Kidney (tissue), 14 donors: Measurements from ENCODE around the gene MAP3K15. TPM values are rescaled to one million over a fixed set of nuclear protein-coding genes. Genes with fewer than 3 reads are reported as not detected.
"Not testable (repeated sequence)": the region's sequence is repeated elsewhere in the genome, so short reads cannot be mapped to it uniquely, and the experiment has no call there.

Source experiments
- DNase-seq, 5 donors: peaks; one replicate each; pipeline ENCODE4 v3.0.0-alpha.2; 2013 to 2020
- FAIRE-seq: peaks from 2 replicates; lab custom pipeline; 2012; peaks lifted over from hg19 to GRCh38; lab: Jason Lieb, UNC
- H3K27ac ChIP-seq, 2 donors: one replicate each; pipeline ENCODE4 v1.7.0; 2013; ENCODE audit warnings: low read depth in 2 of 2, low read length in 2 of 2, inconsistent platforms in 1 of 2
- H3K27me3 ChIP-seq: one replicate; pipeline ENCODE4 v1.7.1; 2013; ENCODE audit warnings: low read length, inconsistent platforms; ENCODE audit not compliant: control insufficient read depth, insufficient read depth
- H3K36me3 ChIP-seq, 3 donors: one replicate each; pipeline versions ENCODE4 v1.7.0 to v1.7.1; 2013; ENCODE audit warnings: low read length in 3 of 3, control low read depth in 1 of 3, inconsistent platforms in 1 of 3; ENCODE audit not compliant: insufficient read depth in 3 of 3, control insufficient read depth in 2 of 3
- H3K4me1 ChIP-seq, 3 donors: one replicate each; pipeline versions ENCODE4 v1.7.0 to v1.7.1; 2013; ENCODE audit warnings: low read length in 3 of 3, inconsistent platforms in 1 of 3, low read depth in 1 of 3; ENCODE audit not compliant: control insufficient read depth in 2 of 3, insufficient read depth in 2 of 3
- H3K4me3 ChIP-seq, 3 donors: one replicate each; pipeline versions ENCODE4 v1.7.0 to v1.8.1; 2013; ENCODE audit warnings: low read length in 3 of 3, control low read depth in 1 of 3, inconsistent platforms in 1 of 3
- H3K9ac ChIP-seq, 3 donors: one replicate each; pipeline versions ENCODE4 v1.7.0 to v1.7.1; 2013; ENCODE audit warnings: low read length in 3 of 3, control low read depth in 1 of 3, inconsistent platforms in 1 of 3
- H3K9me3 ChIP-seq, 3 donors: one replicate each; pipeline versions ENCODE4 v1.7.0 to v1.7.1; 2013; ENCODE audit warnings: low read length in 3 of 3, control low read depth in 1 of 3, inconsistent platforms in 1 of 3; ENCODE audit not compliant: control insufficient read depth in 2 of 3, insufficient read depth in 1 of 3
- intact Hi-C: fragments of 100-400 bp; cut with DNase I; formaldehyde crosslinking; loops from one replicate; pipeline ENCODE4 v1.11.1; 2022
- polyA plus RNA-seq: library from polyadenylated mRNA; stranded (reverse); fragments of 350-450 nt; fragmentation: Illumina TruSeq; extraction: RNeasy Lipid Tissue Mini Kit (QIAGEN cat#74804); gene quantifications from one replicate; pipeline ENCODE4 v1.2.3, GENCODE V29; 2014; ENCODE audit warnings: low read depth, low replicate concordance; ENCODE audit not compliant: insufficient read depth
- total RNA-seq: library from RNA; stranded (reverse); fragmentation: NEBNext Ultra II Directional; extraction: Animal tissue kit (Norgen Biotek cat#: 25700); gene quantifications from one replicate; pipeline ENCODE4 v1.2.1, GENCODE V29; 2021
- TF ChIP-seq, protein P1 (sequence below): IDR thresholded peaks from 3 replicates; pipeline ENCODE4 v1.5.1; 2012; ENCODE audit warnings: mild to moderate bottlenecking, moderate library complexity, borderline replicate concordance; ENCODE audit not compliant: insufficient read depth; ENCODE audit errors: extremely low read depth
- donor health status: control.
- donor health status: control.
- donor health status: control.
- donor health status: control.
- donor health status: control.
- donor health status: DM: yes; HTN: yes; CAD: no.
- donor health status: Normal renal cell carcinoma (clear cell type).

MAP3K15 gene
- total and polyA plus RNA-seq, 2 donors from 2014 or later = 3.7 to 5.0 TPM

DNA sequence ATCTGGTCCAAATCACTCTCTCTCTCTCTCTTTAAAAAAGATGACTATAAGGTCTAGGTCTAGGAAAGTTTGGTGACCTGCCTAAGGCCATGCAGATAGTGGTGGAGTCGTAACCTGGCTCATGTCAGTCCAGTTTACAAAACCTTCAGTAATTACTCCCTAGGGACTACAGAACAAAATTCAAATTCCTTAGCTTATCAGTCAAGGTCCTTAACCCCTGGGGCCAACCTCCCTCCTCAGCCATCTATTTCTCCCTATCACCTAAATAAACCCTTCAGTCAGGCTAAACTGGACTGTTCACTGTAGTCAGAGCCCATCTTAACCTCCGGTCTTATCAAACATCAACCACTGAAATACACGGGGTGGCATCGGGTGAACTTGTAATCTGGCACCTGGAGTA, 68.9 kb downstream of the MAP3K15 start:
- DNase-seq (no peak), FAIRE-seq (no peak)
- no peaks in the 10 kb centered on the region for H3K36me3 ChIP-seq
- intact Hi-C loops = no loop called here
- H3K4me3 ChIP-seq = no peak overlapping the region
- no peak overlapping the region for H3K27ac ChIP-seq
- H3K27me3 ChIP-seq = no peaks in the 10 kb centered on the region
- no peak overlapping the region for H3K9ac ChIP-seq
- TF ChIP-seq, protein P1, sequence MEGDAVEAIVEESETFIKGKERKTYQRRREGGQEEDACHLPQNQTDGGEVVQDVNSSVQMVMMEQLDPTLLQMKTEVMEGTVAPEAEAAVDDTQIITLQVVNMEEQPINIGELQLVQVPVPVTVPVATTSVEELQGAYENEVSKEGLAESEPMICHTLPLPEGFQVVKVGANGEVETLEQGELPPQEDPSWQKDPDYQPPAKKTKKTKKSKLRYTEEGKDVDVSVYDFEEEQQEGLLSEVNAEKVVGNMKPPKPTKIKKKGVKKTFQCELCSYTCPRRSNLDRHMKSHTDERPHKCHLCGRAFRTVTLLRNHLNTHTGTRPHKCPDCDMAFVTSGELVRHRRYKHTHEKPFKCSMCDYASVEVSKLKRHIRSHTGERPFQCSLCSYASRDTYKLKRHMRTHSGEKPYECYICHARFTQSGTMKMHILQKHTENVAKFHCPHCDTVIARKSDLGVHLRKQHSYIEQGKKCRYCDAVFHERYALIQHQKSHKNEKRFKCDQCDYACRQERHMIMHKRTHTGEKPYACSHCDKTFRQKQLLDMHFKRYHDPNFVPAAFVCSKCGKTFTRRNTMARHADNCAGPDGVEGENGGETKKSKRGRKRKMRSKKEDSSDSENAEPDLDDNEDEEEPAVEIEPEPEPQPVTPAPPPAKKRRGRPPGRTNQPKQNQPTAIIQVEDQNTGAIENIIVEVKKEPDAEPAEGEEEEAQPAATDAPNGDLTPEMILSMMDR = no peak
- no peaks in the 10 kb centered on the region for H3K4me1 ChIP-seq
- no peaks in the 10 kb centered on the region for H3K9me3 ChIP-seq

DNA sequence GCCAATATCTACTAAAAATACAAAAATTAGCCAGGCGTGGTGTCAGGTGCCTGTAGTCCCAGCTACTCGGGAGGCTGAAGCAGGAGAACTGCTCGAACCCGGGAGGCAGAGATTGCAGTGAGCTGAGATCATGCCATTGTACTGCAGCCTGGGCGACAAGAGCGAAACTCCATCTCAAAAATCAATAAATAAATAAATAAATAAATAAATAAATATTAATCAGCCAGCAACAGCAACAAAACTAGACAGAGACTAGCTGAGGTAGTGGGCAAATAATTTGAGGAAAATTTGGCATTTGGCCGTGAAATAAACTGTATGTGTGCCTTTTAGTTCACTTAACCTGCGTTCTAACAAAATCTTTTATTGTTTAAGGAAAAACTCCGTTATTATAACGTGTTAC, 69.5 kb downstream of the MAP3K15 start:
- H3K9ac ChIP-seq, H3K36me3 ChIP-seq, H3K27ac ChIP-seq, H3K4me3 ChIP-seq, H3K27me3 ChIP-seq, DNase-seq, FAIRE-seq, H3K4me1 ChIP-seq, H3K9me3 ChIP-seq, intact Hi-C loops: not testable (repeated sequence)

DNA sequence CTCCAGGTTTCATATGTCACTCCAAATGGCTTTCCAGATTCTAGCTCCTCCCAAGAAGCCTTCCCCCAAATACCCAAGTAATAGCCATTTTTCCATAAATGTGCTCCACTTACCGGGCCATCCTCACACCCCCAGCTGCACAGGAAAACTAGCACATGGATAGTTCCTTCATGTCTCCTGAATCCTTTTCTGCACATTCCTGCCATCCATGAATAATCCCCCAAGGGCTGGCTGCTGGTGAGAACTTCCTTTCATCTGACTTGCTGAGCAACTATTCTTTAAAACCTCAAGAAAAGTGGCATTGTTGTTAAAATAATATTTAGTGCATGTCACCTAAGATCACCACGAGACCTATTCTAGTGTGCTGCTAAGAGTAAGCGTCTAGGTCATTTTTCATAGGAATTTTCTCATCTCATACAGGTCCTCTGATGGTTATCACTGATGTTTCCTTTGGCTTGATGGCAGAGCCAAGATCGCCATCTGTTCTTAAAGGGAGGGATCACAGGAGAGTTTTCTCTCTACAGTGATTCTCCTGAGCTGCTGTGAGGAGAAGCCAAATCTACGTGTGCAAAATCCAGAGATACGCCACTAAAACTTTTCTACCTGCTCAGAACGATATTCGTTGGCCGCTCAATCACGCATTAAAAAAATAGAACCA, 71.3 kb downstream of the MAP3K15 start:
- H3K36me3 ChIP-seq = no peaks in the 10 kb centered on the region
- no peak for DNase-seq
- H3K4me3 ChIP-seq = no peak overlapping the region
- FAIRE-seq = no peak
- H3K27me3 ChIP-seq = no peaks in the 10 kb centered on the region
- intact Hi-C loops = no loop called here
- H3K27ac ChIP-seq = no peak overlapping the region
- no peak overlapping the region for H3K9ac ChIP-seq
- TF ChIP-seq, protein P1 = no peak
- H3K4me1 ChIP-seq = no peaks in the 10 kb centered on the region
- H3K9me3 ChIP-seq = no peaks in the 10 kb centered on the region

DNA sequence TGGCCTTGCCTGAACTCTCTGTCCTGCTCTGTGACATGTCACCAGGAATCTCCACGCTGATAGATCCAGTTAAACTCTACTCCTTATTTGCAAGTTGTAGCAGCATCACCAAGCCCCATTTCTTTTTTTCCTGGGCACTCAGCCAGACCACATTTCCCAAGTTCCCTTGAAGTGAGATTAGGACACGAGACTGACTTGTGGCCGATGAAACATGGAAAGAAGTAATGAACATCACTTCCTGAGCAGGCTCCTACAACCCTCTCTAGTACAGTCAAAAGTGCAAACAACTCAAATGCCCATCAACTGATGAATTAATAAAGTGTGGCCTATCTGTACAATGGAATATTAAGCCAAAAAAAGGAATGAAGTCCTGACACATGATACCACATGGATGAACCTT, 74.6 kb downstream of the MAP3K15 start:
- Histone ChIP-seq H3K4me3 (no peak overlapping the region), H3K27me3 (no peaks in the 10 kb centered on the region), H3K9me3 (no peaks in the 10 kb centered on the region), H3K27ac (no peak overlapping the region), H3K4me1 (no peaks in the 10 kb centered on the region), H3K36me3 (no peaks in the 10 kb centered on the region), H3K9ac (no peak overlapping the region)
- DNase-seq = no peak
- no peak for FAIRE-seq
- TF ChIP-seq, protein P1 = no peak
- intact Hi-C loops = no loop called here

DNA sequence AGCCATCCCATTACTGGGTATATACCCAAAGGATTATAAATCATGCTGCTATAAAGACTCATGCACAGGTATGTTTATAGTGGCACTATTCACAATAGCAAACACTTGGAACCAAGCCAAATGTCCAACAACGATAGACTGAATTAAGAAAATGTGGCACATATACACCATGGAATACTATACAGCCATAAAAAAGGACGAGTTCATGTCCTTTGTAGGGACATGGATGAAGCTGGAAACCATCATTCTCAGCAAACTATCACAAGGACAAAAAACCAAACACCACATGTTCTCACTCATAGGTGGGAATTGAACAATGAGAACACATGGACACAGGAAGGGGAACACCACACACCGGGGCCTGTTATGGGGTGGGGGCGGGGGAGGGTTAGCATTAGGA, 92.6 kb downstream of the MAP3K15 start:
- H3K9me3 ChIP-seq, DNase-seq, H3K4me3 ChIP-seq, H3K36me3 ChIP-seq, FAIRE-seq, H3K4me1 ChIP-seq, intact Hi-C loops, H3K27me3 ChIP-seq, H3K9ac ChIP-seq, H3K27ac ChIP-seq: not testable (repeated sequence)
